ENCODE data around the gene ATP10A. TPM values are rescaled to one million over a fixed set of nuclear protein-coding genes. Genes with fewer than 3 reads are reported as not detected.

Gene ATP10A
- total and polyA plus RNA-seq, 2 of the 8 experiments (the other 6 are each of a cell fraction or from before 2014, with no cell fraction given) = 2.0 to 2.8 TPM

- Histone ChIP-seq H4K5ac (ENCODE audit: insufficient read length, low read depth, low read length) (no peak overlapping the region), H3K18ac (ENCODE audit: extremely low read depth, low read length) (no peak overlapping the region), H3K23me2 (ENCODE audit: low read depth, low read length) (no peaks in the 10 kb centered on the region), H2BK120ac (replicated peaks; ENCODE audit: low read depth, low read length) (no peak overlapping the region), H3K79me1 (ENCODE audit: low read depth, low read length) (no peaks in the 10 kb centered on the region), H3K4ac (replicated peaks; ENCODE audit: insufficient read length, low read depth, low read length) (no peak overlapping the region), H2AFZ (ENCODE audit: low read length) (no peak overlapping the region), H2BK20ac (ENCODE audit: low read length) (no peak overlapping the region), H3K9ac (replicated peaks in 1 of 4; ENCODE audit: extremely low read depth in 1 of 4, low read depth in 3 of 4, low read length in 3 of 4) (no peak overlapping the region), H3K56ac (replicated peaks; ENCODE audit: insufficient read length, low read depth, low read length) (no peak overlapping the region), H4K91ac (replicated peaks; ENCODE audit: insufficient read length, low read length) (no peak overlapping the region), H4K8ac (ENCODE audit: extremely low read depth, insufficient read depth, low read length) (no peak overlapping the region), H3K79me2 (ENCODE audit: control insufficient read depth in 1 of 2, insufficient read depth in 2 of 2, low read length in 2 of 2) (no peaks in the 10 kb centered on the region), H3K27ac (ENCODE audit: low read depth, low read length) (no peak overlapping the region), H2BK15ac (ENCODE audit: low read length) (no peak overlapping the region), H3K4me2 (ENCODE audit: insufficient read depth in 1 of 2, low read depth in 2 of 2, low read length in 2 of 2) (no peak overlapping the region), H4K20me1 (replicated peaks in 1 of 2; ENCODE audit: control insufficient read depth in 1 of 2, insufficient read depth in 2 of 2, low read length in 2 of 2) (no peaks in the 10 kb centered on the region), H3K4me3 (ENCODE audit: extremely low read depth in 1 of 4, insufficient read depth in 2 of 4, low read depth in 3 of 4, low read length in 4 of 4) (no peak overlapping the region), H3K27me3 (replicated peaks in 1 of 4; ENCODE audit: control insufficient read depth in 3 of 4, extremely low read depth in 1 of 4, insufficient read depth in 3 of 4, low read length in 3 of 4) (no peaks in the 10 kb centered on the region), H2BK12ac (ENCODE audit: low read depth, low read length) (no peak overlapping the region), H3K36me3 (ENCODE audit: control insufficient read depth in 2 of 4, insufficient read depth in 4 of 4, low read length in 3 of 4) (no peaks in the 10 kb centered on the region), H3K23ac (ENCODE audit: insufficient read length) (no peak overlapping the region), H2BK5ac (ENCODE audit: low read depth, low read length) (no peak overlapping the region), H3K14ac (ENCODE audit: insufficient read length) (no peak overlapping the region), H3K4me1 (replicated peaks in 1 of 4; ENCODE audit: control insufficient read depth in 3 of 4, insufficient read depth in 4 of 4, low read length in 3 of 4) (no peaks in the 10 kb centered on the region; a peak in 1 of 7 replicates), H2AK5ac (ENCODE audit: low read depth, low read length) (no peak overlapping the region), H3K9me3 (ENCODE audit: insufficient read depth in 2 of 2, low read depth in 1 of 2, low read length in 1 of 2) (peaks cover 0 to 2% of the 10 kb centered on the region in 2 experiments; a peak in 1 of 4 replicates)
- FAIRE-seq = no peak
- WGBS, 2 experiments (ENCODE audit: extremely low coverage in 1 of 2, insufficient coverage in 1 of 2, insufficient read length in 1 of 2, insufficient replicate concordance in 2 of 2, low coverage in 1 of 2, low lambda C conversion rate in 2 of 2, missing lambda C conversion rate in 1 of 2) = 82% methylated on average over 3 of the region's 3 CpGs; no CpG with 5 or more reads in 1 of the 2 experiments
- CTCF ChIA-PET (ENCODE audit: partially characterized antibody) = interaction anchor here (0.7 kb wide), 1 partner anchor 17 kb away, joined by 3 read pairs; no protein-coding TSS in a partner anchor
- POLR2A ChIA-PET (ENCODE audit: partially characterized antibody) = interaction anchor here (0.6 kb wide), 1 partner anchor 33 kb away, joined by 3 read pairs; no protein-coding TSS in a partner anchor
- no peak for DNase-seq (ENCODE audit: low read depth in 1 of 2, low spot score in 2 of 2)
- no peak for TF ChIP-seq PHF8 (conservative IDR thresholded peaks at IDR 0.05; ENCODE audit: low read depth, low read length)
- TF ChIP-seq SIN3A (conservative IDR thresholded peaks at IDR 0.05 in 1 of 2, IDR thresholded peaks at IDR 0.05 in 1 of 2; ENCODE audit: low read depth in 1 of 2, low read length in 2 of 2) = no peak
- no peak for TF ChIP-seq CHD1 (IDR thresholded peaks at IDR 0.05; ENCODE audit: low read depth, low read length)
- TF ChIP-seq MAFK (IDR thresholded peaks at IDR 0.05; ENCODE audit: low read depth, low read length) = no peak
- TF ChIP-seq BCL11A (IDR thresholded peaks at IDR 0.05; ENCODE audit: low read depth in 2 of 2, low read length in 2 of 2) = no peak
- TF ChIP-seq CREB1 (IDR thresholded peaks at IDR 0.05) = no peak
- no peak for TF ChIP-seq FOSL1 (IDR thresholded peaks at IDR 0.05; ENCODE audit: insufficient read depth, low read depth, low read length)
- TF ChIP-seq SUZ12 (IDR thresholded peaks at IDR 0.05; ENCODE audit: low read length) = no peak
- TF ChIP-seq RAD21 (IDR thresholded peaks at IDR 0.05 in 1 of 2, conservative IDR thresholded peaks at IDR 0.05 in 1 of 2; ENCODE audit: low read depth in 2 of 2, low read length in 2 of 2) = no peak
- no peak for TF ChIP-seq GABPA (IDR thresholded peaks at IDR 0.05; ENCODE audit: borderline replicate concordance, insufficient read depth, low read length)
- no peak for TF ChIP-seq POLR2A (IDR thresholded peaks at IDR 0.05; ENCODE audit: control extremely low read depth in 1 of 2, low read depth in 2 of 2, low read length in 2 of 2)
- no peak for TF ChIP-seq TAF7 (optimal IDR thresholded peaks at IDR 0.05; ENCODE audit: borderline replicate concordance, low read depth, low read length)
- TF ChIP-seq NANOG (IDR thresholded peaks at IDR 0.05; ENCODE audit: insufficient read depth, low read depth, low read length, poor library complexity, severe bottlenecking) = no peak
- TF ChIP-seq TCF12 (IDR thresholded peaks at IDR 0.05; ENCODE audit: low read depth, low read length) = no peak
- TF ChIP-seq SIRT6 (IDR thresholded peaks at IDR 0.05; ENCODE audit: low read length) = no peak
These were observed 24.7 kb upstream of the ATP10A start for GRCh38 chr15:25887870-25888269.

All from H1 (cell line).